ENCODE measurements around the gene VPS8. TPM values are rescaled to one million over a fixed set of nuclear protein-coding genes. Genes with fewer than 3 reads are reported as not detected.

Gene VPS8
- total RNA-seq, 2 experiments from 2014 or later, result 25.7 to 25.9 TPM

Other genes starting within 250 kb of the VPS8 start
- 10 to 100 TPM; 21.2 to 24.5 TPM for gene MAGEF1, start 100.1 kb upstream of the VPS8 start, total RNA-seq

Measured in activated CD8-positive, alpha-beta memory T cell treated with anti-CD3 and anti-CD28 coated beads for 36 hours (primary cell).